Tibial nerve (tissue), 4 donors: ENCODE results near the gene LARP6. TPM values are rescaled to one million over a fixed set of nuclear protein-coding genes. Genes with fewer than 3 reads are reported as not detected.
A peak's percentile ranks its signal among the peaks of the same experiment; 100 is the strongest.
"Not testable (repeated sequence)": the region's sequence is repeated elsewhere in the genome, so short reads cannot be mapped to it uniquely, and the experiment has no call there.

Experiments used
- DNase-seq, 2 donors: peaks; one replicate each; pipeline ENCODE4 v3.0.0-alpha.2; 2019; ENCODE audit warnings: low spot score in 2 of 2
- H3K27ac ChIP-seq, 4 donors: fragments of 200-600 bp; sonication (generic) in 3 of 4; one replicate each; pipeline ENCODE4 v1.5.1; 2017 to 2019; ENCODE audit warnings: mild to moderate bottlenecking in 1 of 4
- H3K27me3 ChIP-seq, 2 donors: fragments of 200-600 bp; sonication (generic) in 1 of 2; one replicate each; pipeline versions ENCODE4 v1.5.1 to v1.6.0; 2017 to 2019
- H3K36me3 ChIP-seq, 3 donors: fragments of 200-600 bp; sonication (generic); one replicate each; pipeline ENCODE4 v1.5.1; 2018 to 2019
- H3K4me1 ChIP-seq, 4 donors: fragments of 200-600 bp; sonication (generic) in 3 of 4; one replicate each; pipeline ENCODE4 v1.5.1; 2017 to 2019
- H3K4me3 ChIP-seq, 4 donors: fragments of 200-600 bp; sonication (generic) in 3 of 4; one replicate each; pipeline ENCODE4 v1.5.1; 2017 to 2019; ENCODE audit warnings: mild to moderate bottlenecking in 1 of 4, moderate library complexity in 1 of 4
- H3K9me3 ChIP-seq, 4 donors: fragments of 200-600 bp; sonication (generic) in 3 of 4; one replicate each; pipeline ENCODE4 v1.5.1; 2017 to 2019
- CTCF ChIP-seq, 5 experiments: fragments of 200-600 bp in 3 of 5; fragments of 450-650 bp in 2 of 5; sonication (generic) in 3 of 5; IDR thresholded peaks; one replicate each; pipeline ENCODE4 v1.5.1; 2016 to 2019; ENCODE audit warnings: antibody characterized with exemption in 5 of 5, mild to moderate bottlenecking in 3 of 5, moderate library complexity in 2 of 5
- EP300 ChIP-seq, 2 donors: sonication (generic); formaldehyde crosslinking; IDR thresholded peaks; one replicate each; pipeline ENCODE4 v1.6.1; 2017; ENCODE audit warnings: antibody characterized with exemption in 2 of 2, mild to moderate bottlenecking in 1 of 2
- POLR2A ChIP-seq, 2 donors: fragments of 450-650 bp; IDR thresholded peaks; one replicate each; pipeline ENCODE4 v1.6.1; 2017; ENCODE audit warnings: antibody characterized with exemption in 2 of 2, mild to moderate bottlenecking in 2 of 2, moderate library complexity in 2 of 2
- WGBS, 2 donors: methylation state at CpG; one replicate each; pipeline ENCODE4 v1.1.5; 2018; 5-methylcytosine and 5-hydroxymethylcytosine counted together
- total RNA-seq, 4 donors: library from RNA; depleted of rRNA; stranded (reverse); fragments of >200 nt; gene quantifications; one replicate each; pipeline ENCODE4 v1.1.0, GENCODE V29; 2016

Gene LARP6
- total RNA-seq, 4 donors from 2014 or later = 29.9 to 86.3 (median 54.8) TPM

- H3K4me1 ChIP-seq = peaks cover 0 to 27% (median 7%) of the 10 kb centered on the region in 4 donors
- no peak overlapping the region for H3K4me3 ChIP-seq
- WGBS, 2 donors = 76 to 79% methylated on average over 9 of the region's 9 CpGs
- no peaks in the 10 kb centered on the region for H3K27me3 ChIP-seq
- no peak for DNase-seq
- TF ChIP-seq EP300 (IDR thresholded peaks at IDR 0.05) = no peak
- TF ChIP-seq POLR2A (IDR thresholded peaks at IDR 0.05) = no peak
- TF ChIP-seq CTCF (IDR thresholded peaks at IDR 0.05) = no peak
- H3K9me3 ChIP-seq = no peaks in the 10 kb centered on the region
- no peaks in the 10 kb centered on the region for H3K36me3 ChIP-seq
- H3K27ac ChIP-seq = no peak overlapping the region
These were observed 42.9 kb downstream of the LARP6 start for GRCh38 chr15:70810916-70811578.

GRCh38 chr15:70806992-70807712 is 46.8 kb downstream of the LARP6 start:
- no peaks in the 10 kb centered on the region for H3K27me3 ChIP-seq
- peak; percentile 61 to 75 for DNase-seq
- no peaks in the 10 kb centered on the region for H3K9me3 ChIP-seq
- peaks cover 0 to 30% (median 6%) of the 10 kb centered on the region in 4 donors for H3K4me1 ChIP-seq
- H3K4me3 ChIP-seq = no peak overlapping the region
- H3K27ac ChIP-seq = peak overlapping the region in 3 of 4 donors; percentile 8 to 79 (median 76)
- 56 to 58% methylated on average over 9 of the region's 9 CpGs for WGBS, 2 donors
- peak; percentile 76 to 86 for TF ChIP-seq EP300 (IDR thresholded peaks at IDR 0.05)
- no peak for TF ChIP-seq POLR2A (IDR thresholded peaks at IDR 0.05)
- H3K36me3 ChIP-seq = no peaks in the 10 kb centered on the region

GRCh38 chr15:70804388-70804787 is 49.6 kb downstream of the LARP6 start:
- H3K27me3 ChIP-seq, DNase-seq, H3K36me3 ChIP-seq, H3K27ac ChIP-seq, H3K4me3 ChIP-seq, H3K9me3 ChIP-seq: not testable (repeated sequence)
- 96 to 97% methylated on average over 9 of the region's 9 CpGs for WGBS, 2 donors
- peaks cover 0 to 45% (median 13%) of the 10 kb centered on the region in 4 donors for H3K4me1 ChIP-seq

GRCh38 chr15:70802629-70803028 is 51.3 kb downstream of the LARP6 start:
- H3K4me3 ChIP-seq = no peak overlapping the region
- peaks cover 0 to 60% (median 20%) of the 10 kb centered on the region in 4 donors for H3K4me1 ChIP-seq
- no peaks in the 10 kb centered on the region for H3K27me3 ChIP-seq
- DNase-seq = no peak
- 66 to 69% methylated on average over 4 of the region's 4 CpGs for WGBS, 2 donors
- TF ChIP-seq EP300 (IDR thresholded peaks at IDR 0.05) = no peak
- TF ChIP-seq POLR2A (IDR thresholded peaks at IDR 0.05) = no peak
- TF ChIP-seq CTCF (IDR thresholded peaks at IDR 0.05) = no peak
- no peaks in the 10 kb centered on the region for H3K36me3 ChIP-seq
- H3K9me3 ChIP-seq = no peaks in the 10 kb centered on the region
- H3K27ac ChIP-seq = peak overlapping the region in 2 of 4 donors; percentile 56 to 83

- 76 to 88% methylated on average over 5 of the region's 5 CpGs for WGBS, 2 donors
- TF ChIP-seq EP300 (IDR thresholded peaks at IDR 0.05) = no peak
- no peak for TF ChIP-seq POLR2A (IDR thresholded peaks at IDR 0.05)
- no peak for TF ChIP-seq CTCF (IDR thresholded peaks at IDR 0.05)
These were observed 52.8 kb downstream of the LARP6 start for GRCh38 chr15:70801109-70801508.

More at GRCh38 chr15:70801109-70801508, 52.8 kb downstream of the LARP6 start:
- Histone ChIP-seq H3K9me3 (no peaks in the 10 kb centered on the region), H3K4me1 (peaks cover 0 to 59% (median 18%) of the 10 kb centered on the region in 4 donors), H3K27ac (peak overlapping the region; percentile 58 to 84 (median 74)), H3K27me3 (no peaks in the 10 kb centered on the region), H3K36me3 (no peaks in the 10 kb centered on the region), H3K4me3 (no peak overlapping the region)
- DNase-seq = no peak
